SU-DHL-6 (cell line): ENCODE results near the gene AGXT.
A peak's percentile ranks its signal among the peaks of the same experiment; 100 is the strongest.

Experiments
- H2AFZ ChIP-seq: fragments of 200-600 bp; sonication (generic); 2 replicates; pipeline ENCODE4 v1.6.1; 2014; ENCODE audit warnings: low read depth, mild to moderate bottlenecking, moderate library complexity, mixed read lengths, antibody characterized with exemption, low read length; ENCODE audit not compliant: severe bottlenecking
- H3F3A ChIP-seq: fragments of 200-600 bp; shearing (Covaris generic); 2 replicates; pipeline ENCODE4 v1.6.0; 2016; ENCODE audit warnings: antibody characterized with exemption, mild to moderate bottlenecking; ENCODE audit not compliant: insufficient read depth
- H3K27ac ChIP-seq: fragments of 200-600 bp; sonication (generic); 2 replicates; pipeline ENCODE4 v1.5.1; 2016; ENCODE audit warnings: low read depth, mild to moderate bottlenecking, low read length, moderate library complexity, mixed read lengths
- H3K27me3 ChIP-seq: fragments of 200-600 bp; sonication (generic), shearing (Covaris generic); 2 replicates; pipeline ENCODE4 v1.6.0; 2014; ENCODE audit warnings: mild to moderate bottlenecking, low read length
- H3K36me3 ChIP-seq: fragments of 200-600 bp; sonication (generic); 2 replicates; pipeline ENCODE4 v1.6.1; 2014; ENCODE audit warnings: mild to moderate bottlenecking, low read length, mixed read lengths
- H3K4me2 ChIP-seq: fragments of 300-600, 200-600 bp; shearing (Covaris generic), sonication (generic); 2 replicates; pipeline ENCODE4 v1.6.0; 2014; ENCODE audit warnings: low read length, low read depth, mild to moderate bottlenecking; ENCODE audit not compliant: poor library complexity, severe bottlenecking
- H3K4me3 ChIP-seq: fragments of 200-600 bp; sonication (generic); 2 replicates; pipeline ENCODE4 v1.5.1; 2014; ENCODE audit warnings: antibody characterized with exemption, low read length, mild to moderate bottlenecking, mixed read lengths; ENCODE audit not compliant: insufficient read depth, poor library complexity, severe bottlenecking
- H3K79me2 ChIP-seq: fragments of 200-600 bp; sonication (generic); 2 replicates; pipeline ENCODE4 v1.6.1; 2014; ENCODE audit warnings: mild to moderate bottlenecking, low read length, moderate library complexity; ENCODE audit not compliant: insufficient read depth
- H3K9ac ChIP-seq: fragments of 200-600 bp; sonication (generic); 2 replicates; pipeline ENCODE4 v1.7.0; 2014; ENCODE audit warnings: mild to moderate bottlenecking, low read length
- H3K9me2 ChIP-seq: fragments of 200-600 bp; sonication (generic); replicated peaks from 2 replicates; pipeline ENCODE4 v1.6.1; 2014; ENCODE audit warnings: low read length; ENCODE audit not compliant: insufficient read depth
- H3K9me3 ChIP-seq: fragments of 200-600 bp; sonication (generic); 2 replicates; pipeline ENCODE4 v1.6.1; 2014; ENCODE audit warnings: low read length, mixed read lengths; ENCODE audit not compliant: insufficient read depth
- H4K20me1 ChIP-seq: fragments of 200-600 bp; sonication (generic); 2 replicates; pipeline ENCODE4 v1.6.1; 2014; ENCODE audit warnings: low read depth, mild to moderate bottlenecking, antibody characterized with exemption, low read length, moderate library complexity, mixed read lengths
- CTCF ChIP-seq: fragments of 200-600 bp; sonication (generic); IDR thresholded peaks from one replicate; pipeline ENCODE4 v1.5.1; 2017; ENCODE audit warnings: antibody characterized with exemption, mild to moderate bottlenecking, low read length, moderate library complexity; ENCODE audit not compliant: insufficient read depth, poor library complexity, severe bottlenecking
- EZH2phosphoT487 ChIP-seq: fragments of 200-600 bp; sonication (generic), shearing (Covaris generic); conservative IDR thresholded peaks from 2 replicates; pipeline ENCODE4 v1.6.1; 2018; ENCODE audit warnings: mild to moderate bottlenecking, antibody characterized with exemption, low read length, moderate library complexity, mixed read lengths

The AGXT gene

GRCh38 chr2:240911641-240912265, 43.1 kb downstream of the AGXT start:
- H3F3A ChIP-seq: no peaks in the 10 kb centered on the region
- H3K4me3 ChIP-seq: no peak overlapping the region
- no peaks in the 10 kb centered on the region for H3K36me3 ChIP-seq
- H3K27ac ChIP-seq: no peak overlapping the region
- H3K79me2 ChIP-seq: no peaks in the 10 kb centered on the region
- no peak for TF ChIP-seq CTCF
- no peak for TF ChIP-seq EZH2phosphoT487
- H4K20me1 ChIP-seq: no peaks in the 10 kb centered on the region
- H2AFZ ChIP-seq: no peak overlapping the region
- H3K9ac ChIP-seq: no peak overlapping the region
- no peak overlapping the region for H3K4me2 ChIP-seq
- H3K9me3 ChIP-seq: no peaks in the 10 kb centered on the region
- H3K9me2 ChIP-seq: no peaks in the 10 kb centered on the region
- no peaks in the 10 kb centered on the region for H3K27me3 ChIP-seq

GRCh38 chr2:240912878-240913809, 44.5 kb downstream of the AGXT start:
- Histone ChIP-seq H3K4me3 (no peak overlapping the region), H3K9me2 (no peaks in the 10 kb centered on the region), H3K27ac (no peak overlapping the region), H3K9ac (no peak overlapping the region), H3K79me2 (no peaks in the 10 kb centered on the region), H3K36me3 (no peaks in the 10 kb centered on the region), H3K4me2 (no peak overlapping the region), H4K20me1 (no peaks in the 10 kb centered on the region), H3F3A (no peaks in the 10 kb centered on the region), H3K27me3 (no peaks in the 10 kb centered on the region), H3K9me3 (no peaks in the 10 kb centered on the region), H2AFZ (no peak overlapping the region)
- TF ChIP-seq CTCF (no peak), EZH2phosphoT487 (no peak)

- Histone ChIP-seq H3K27ac (no peak overlapping the region), H3K27me3 (no peaks in the 10 kb centered on the region), H3K9me3 (no peaks in the 10 kb centered on the region), H3K9ac (no peak overlapping the region), H4K20me1 (no peaks in the 10 kb centered on the region), H3K4me2 (no peak overlapping the region), H3K9me2 (no peaks in the 10 kb centered on the region), H3K4me3 (no peak overlapping the region), H3F3A (no peaks in the 10 kb centered on the region), H3K36me3 (no peaks in the 10 kb centered on the region), H2AFZ (no peak overlapping the region), H3K79me2 (no peaks in the 10 kb centered on the region)
- TF ChIP-seq CTCF (peak; percentile 82), EZH2phosphoT487 (no peak)
These were observed 45.4 kb downstream of the AGXT start for GRCh38 chr2:240913810-240914644.
